ENCODE data around the gene HABP2.

Gene HABP2

DNA sequence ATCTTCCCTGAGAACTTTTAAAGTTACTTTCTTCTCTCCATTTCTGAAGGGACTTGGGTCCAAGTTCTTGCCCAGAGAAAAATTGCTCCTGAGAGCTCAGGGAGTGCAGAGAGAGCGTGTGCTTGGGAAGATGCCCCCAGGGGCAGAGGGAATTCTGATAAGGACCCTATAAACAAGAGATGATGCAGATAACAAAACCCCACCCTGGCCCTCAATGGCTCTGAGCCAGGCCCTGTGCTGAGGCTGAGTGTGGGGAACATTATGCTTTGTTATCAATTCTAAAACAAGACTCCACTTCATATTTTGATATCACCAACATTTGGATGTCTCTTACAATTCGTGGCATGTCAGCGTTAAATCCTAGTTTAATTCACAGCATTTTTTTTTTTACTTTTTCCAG, 34.4 kb upstream of the HABP2 start:
- TF ChIP-seq, protein P1, sequence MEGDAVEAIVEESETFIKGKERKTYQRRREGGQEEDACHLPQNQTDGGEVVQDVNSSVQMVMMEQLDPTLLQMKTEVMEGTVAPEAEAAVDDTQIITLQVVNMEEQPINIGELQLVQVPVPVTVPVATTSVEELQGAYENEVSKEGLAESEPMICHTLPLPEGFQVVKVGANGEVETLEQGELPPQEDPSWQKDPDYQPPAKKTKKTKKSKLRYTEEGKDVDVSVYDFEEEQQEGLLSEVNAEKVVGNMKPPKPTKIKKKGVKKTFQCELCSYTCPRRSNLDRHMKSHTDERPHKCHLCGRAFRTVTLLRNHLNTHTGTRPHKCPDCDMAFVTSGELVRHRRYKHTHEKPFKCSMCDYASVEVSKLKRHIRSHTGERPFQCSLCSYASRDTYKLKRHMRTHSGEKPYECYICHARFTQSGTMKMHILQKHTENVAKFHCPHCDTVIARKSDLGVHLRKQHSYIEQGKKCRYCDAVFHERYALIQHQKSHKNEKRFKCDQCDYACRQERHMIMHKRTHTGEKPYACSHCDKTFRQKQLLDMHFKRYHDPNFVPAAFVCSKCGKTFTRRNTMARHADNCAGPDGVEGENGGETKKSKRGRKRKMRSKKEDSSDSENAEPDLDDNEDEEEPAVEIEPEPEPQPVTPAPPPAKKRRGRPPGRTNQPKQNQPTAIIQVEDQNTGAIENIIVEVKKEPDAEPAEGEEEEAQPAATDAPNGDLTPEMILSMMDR (IDR thresholded peaks at IDR 0.05; ENCODE audit: low read depth, low read length) = no peak
- TF ChIP-seq POLR2A (IDR thresholded peaks at IDR 0.05; ENCODE audit: extremely low read depth, insufficient read length) = no peak
- no peak overlapping the region for H3K4me3 ChIP-seq (ENCODE audit: low read depth, low read length)
- no peak for DNase-seq (ENCODE audit: low read depth)

DNA sequence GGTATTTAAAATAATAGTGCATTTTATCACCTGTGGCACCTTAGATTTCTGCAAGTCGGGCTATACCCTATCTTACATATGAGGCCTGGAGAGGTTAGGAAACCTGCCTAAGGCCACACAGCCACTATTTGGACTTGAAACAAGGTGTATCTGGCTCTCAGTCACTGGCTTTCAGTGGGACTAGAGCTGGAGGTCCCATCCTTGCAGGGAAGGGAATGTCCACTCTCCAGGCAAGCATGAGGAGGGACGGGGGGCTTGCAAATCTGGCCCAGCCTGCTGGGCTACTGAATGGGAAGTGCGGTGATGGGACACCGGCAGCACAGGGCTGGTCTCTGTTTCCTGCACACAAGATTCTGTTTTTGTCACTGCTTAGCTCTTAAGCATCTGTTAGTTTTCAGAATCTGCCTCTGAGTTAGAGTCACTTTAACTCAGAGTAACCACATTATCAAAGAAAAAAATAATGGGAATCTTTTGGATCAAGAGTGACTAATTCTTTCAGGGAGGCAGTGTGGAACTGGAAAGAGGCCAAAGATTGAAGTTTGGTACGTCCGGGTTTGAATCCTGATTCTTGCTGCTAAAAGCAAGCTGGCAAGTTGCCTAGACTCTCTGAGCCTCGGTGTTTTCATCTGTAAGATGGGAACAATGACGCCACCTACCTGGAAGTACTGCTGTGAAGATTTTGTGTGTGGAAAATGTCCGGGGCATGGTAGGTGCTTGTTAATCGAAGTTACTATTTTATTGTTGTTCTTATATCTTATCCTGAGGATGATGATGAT, 33.8 kb upstream of the HABP2 start:
- TF ChIP-seq, protein P2, sequence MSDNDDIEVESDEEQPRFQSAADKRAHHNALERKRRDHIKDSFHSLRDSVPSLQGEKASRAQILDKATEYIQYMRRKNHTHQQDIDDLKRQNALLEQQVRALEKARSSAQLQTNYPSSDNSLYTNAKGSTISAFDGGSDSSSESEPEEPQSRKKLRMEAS (IDR thresholded peaks at IDR 0.05; ENCODE audit: low read depth, low read length) = no peak
- TF ChIP-seq, protein P1 (IDR thresholded peaks at IDR 0.05; ENCODE audit: low read depth, low read length) = no peak
- TF ChIP-seq POLR2A (IDR thresholded peaks at IDR 0.05; ENCODE audit: extremely low read depth, insufficient read length) (no peak), MYC (IDR thresholded peaks at IDR 0.05; ENCODE audit: low read depth, low read length) (no peak)
- no peak for DNase-seq (ENCODE audit: low read depth)
- no peak overlapping the region for H3K4me3 ChIP-seq (ENCODE audit: low read depth, low read length)

DNA sequence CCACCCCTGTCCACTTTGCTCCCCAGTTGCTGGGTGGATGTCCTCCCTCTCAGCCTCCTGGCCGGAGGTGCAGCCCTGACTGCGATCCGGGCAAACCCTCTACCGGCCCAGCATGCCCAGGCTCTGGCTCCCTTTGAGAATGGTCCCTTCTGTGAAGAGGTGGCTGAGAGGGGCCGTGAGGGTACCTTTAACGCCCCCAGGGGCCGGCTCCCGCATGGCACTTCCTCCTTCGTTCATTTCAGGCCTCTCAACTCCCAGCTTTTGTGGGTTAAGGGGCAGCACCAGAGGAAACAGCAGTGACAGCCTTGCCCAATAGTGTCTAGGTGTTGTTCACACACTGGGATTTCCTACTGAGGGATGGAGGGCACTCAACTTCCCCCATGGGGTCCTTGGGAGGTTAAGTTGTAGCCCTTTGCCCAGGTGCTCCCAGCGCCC, 33.2 kb upstream of the HABP2 start:
- DNase-seq (ENCODE audit: low read depth) = peak; percentile 40
- TF ChIP-seq, protein P1 (IDR thresholded peaks at IDR 0.05; ENCODE audit: low read depth, low read length) = peak; percentile 9
- TF ChIP-seq MYC (IDR thresholded peaks at IDR 0.05; ENCODE audit: low read depth, low read length) = no peak
- no peak overlapping the region for H3K4me3 ChIP-seq (ENCODE audit: low read depth, low read length)

DNA sequence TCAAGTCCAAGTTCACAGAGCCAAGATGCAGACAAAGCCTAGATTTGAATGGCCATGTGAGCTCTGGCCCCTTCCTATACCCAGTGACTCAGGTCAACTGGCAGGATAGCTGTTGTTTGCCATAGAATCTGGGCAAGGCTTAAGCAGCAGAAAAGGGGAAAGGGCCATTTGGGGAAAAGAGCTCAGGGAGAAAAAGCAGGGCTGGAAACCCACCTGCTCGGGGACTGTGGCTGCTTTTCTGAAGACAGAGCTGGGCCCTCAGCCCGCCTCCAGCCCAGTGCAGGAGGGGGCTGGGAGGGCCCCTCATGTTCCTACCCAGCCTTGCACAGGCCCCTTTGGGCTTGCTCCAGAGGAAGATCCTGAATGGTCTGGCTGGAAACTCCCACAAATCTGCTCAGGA, 32.6 kb upstream of the HABP2 start:
- no peak for DNase-seq (ENCODE audit: low read depth)
- no peak overlapping the region for H3K4me3 ChIP-seq (ENCODE audit: low read depth, low read length)
- TF ChIP-seq, protein P1 (IDR thresholded peaks at IDR 0.05; ENCODE audit: low read depth, low read length) = no peak
- TF ChIP-seq, protein P2 (IDR thresholded peaks at IDR 0.05; ENCODE audit: low read depth, low read length) = no peak
- TF ChIP-seq MYC (IDR thresholded peaks at IDR 0.05; ENCODE audit: low read depth, low read length) (no peak), POLR2A (IDR thresholded peaks at IDR 0.05; ENCODE audit: extremely low read depth, insufficient read length) (no peak)

DNA sequence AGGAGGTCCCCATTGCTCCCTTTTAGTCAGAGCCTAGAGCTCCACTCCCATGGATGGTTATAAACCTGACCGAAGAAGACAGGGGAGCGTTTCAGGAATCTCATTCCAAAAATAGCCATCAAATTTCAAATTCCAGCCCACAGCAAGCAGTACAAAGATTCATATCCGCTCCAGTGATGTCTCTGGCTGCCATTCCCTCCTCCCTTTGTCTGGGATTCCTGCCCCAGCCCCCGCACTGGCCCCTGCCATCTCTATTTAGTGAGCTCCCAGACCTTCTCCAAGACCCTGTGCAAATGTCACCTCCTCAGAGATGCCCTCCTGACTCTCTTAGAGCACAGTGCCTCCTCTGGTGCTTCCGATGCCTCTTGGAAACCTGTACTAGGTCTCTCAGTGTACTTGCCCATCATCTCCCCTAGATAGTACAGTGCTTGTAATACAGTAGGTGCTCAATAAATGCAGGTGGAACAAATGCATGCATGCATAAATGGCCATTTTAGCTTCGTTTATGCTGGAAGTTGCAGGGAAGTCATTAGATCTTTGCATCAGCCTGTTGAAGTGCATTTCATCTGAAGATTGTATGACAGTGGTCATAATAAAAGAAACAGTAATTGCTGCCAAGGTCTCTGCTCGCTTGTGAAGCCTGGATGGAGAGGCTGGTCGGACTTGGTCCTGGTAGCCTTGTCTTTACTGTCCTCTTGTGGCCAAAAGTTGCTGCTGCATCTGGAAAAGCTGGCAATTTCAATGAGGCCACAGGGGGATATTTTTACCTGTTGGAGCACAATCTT, 32.0 kb upstream of the HABP2 start:
- TF ChIP-seq, protein P2 (IDR thresholded peaks at IDR 0.05; ENCODE audit: low read depth, low read length) = 0 out of 2 replicates have a peak, but pooled peaks have one; percentile 9
- TF ChIP-seq, protein P1 (IDR thresholded peaks at IDR 0.05; ENCODE audit: low read depth, low read length) = peak; percentile 98
- no peak for TF ChIP-seq POLR2A (IDR thresholded peaks at IDR 0.05; ENCODE audit: extremely low read depth, insufficient read length)
- TF ChIP-seq MYC (IDR thresholded peaks at IDR 0.05; ENCODE audit: low read depth, low read length) = no peak
- H3K4me3 ChIP-seq (ENCODE audit: low read depth, low read length) = no peak overlapping the region
- DNase-seq (ENCODE audit: low read depth) = peak; percentile 71
